G401 (cell line): ENCODE data around the gene KREMEN1. TPM values are rescaled to one million over a fixed set of nuclear protein-coding genes. Genes with fewer than 3 reads are reported as not detected.

Source experiments
- DNase-seq: peaks from one replicate; pipeline ENCODE4 v3.0.0-alpha.2; 2015; ENCODE audit warnings: low spot score
- in situ Hi-C: cut with HindIII; loops from 2 replicates; pipeline ENCODE4 v1.10.0; 2016; ENCODE audit warnings: low sequenced_read_pairs, mixed read lengths
- total RNA-seq: library from RNA; depleted of rRNA; stranded (reverse); fragments of >200 nt; shearing (Covaris generic); gene quantifications from 2 replicates; pipeline ENCODE4 v1.2.3, GENCODE V29; 2014; rRNA removed

The KREMEN1 gene
- total RNA-seq, 1 experiment from 2014 or later, result 9.3 TPM

DNA sequence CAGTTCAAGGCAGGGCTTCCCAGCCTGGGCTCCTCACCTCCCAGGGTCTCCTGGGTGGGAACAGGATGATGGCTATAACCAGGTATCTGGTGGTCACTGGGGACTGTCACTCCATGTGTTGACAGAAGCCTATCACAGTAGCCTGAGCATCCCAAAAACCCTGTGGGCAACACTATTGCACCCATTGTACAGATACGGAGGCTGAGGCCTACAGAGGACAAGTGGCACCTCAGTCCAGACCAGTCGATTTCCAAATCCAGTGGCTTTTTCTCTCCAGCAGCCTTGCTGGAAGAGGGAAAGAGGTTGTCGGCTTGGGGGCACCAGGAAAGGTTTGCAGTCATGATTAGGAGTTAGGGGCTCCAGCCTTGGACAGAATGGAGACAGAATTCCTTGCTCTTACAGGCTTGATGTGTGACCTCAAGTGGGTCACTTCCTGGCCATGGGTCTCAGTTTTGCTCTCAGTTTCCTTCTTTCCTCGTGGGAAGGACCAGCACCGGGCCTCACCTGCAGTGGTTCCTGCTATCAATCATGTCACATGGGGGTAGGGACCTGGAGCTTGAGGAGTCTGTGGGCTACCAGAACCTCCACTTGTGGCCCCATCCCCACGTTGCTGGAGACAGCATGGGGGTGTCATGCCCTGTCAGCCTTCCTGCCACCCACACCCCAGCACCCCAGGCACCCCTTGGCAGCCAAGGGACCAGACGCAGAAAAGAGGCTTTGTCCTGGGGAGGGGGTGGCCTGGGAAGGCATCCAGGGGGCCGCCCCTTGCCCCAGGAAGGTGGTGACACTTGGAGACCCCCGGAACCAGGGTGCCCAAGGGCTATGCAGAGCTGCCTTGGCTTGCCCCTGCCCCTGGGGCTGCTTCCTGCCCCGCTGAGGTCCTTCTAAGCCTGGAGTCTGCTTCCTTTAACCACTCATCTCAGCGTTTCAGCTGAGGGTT lies 135.0 kb downstream of the KREMEN1 start:
- no peak for DNase-seq
- in situ Hi-C loops, result loop anchor here (5.0 kb wide), 1 partner anchor 201 kb away; no protein-coding TSS in a partner anchor

- in situ Hi-C loops, result loop anchor here (5.0 kb wide), 1 partner anchor 201 kb away; no protein-coding TSS in a partner anchor
- DNase-seq, result no peak
These were observed 135.6 kb downstream of the KREMEN1 start for GRCh38 chr22:29208502-29208862.

DNA sequence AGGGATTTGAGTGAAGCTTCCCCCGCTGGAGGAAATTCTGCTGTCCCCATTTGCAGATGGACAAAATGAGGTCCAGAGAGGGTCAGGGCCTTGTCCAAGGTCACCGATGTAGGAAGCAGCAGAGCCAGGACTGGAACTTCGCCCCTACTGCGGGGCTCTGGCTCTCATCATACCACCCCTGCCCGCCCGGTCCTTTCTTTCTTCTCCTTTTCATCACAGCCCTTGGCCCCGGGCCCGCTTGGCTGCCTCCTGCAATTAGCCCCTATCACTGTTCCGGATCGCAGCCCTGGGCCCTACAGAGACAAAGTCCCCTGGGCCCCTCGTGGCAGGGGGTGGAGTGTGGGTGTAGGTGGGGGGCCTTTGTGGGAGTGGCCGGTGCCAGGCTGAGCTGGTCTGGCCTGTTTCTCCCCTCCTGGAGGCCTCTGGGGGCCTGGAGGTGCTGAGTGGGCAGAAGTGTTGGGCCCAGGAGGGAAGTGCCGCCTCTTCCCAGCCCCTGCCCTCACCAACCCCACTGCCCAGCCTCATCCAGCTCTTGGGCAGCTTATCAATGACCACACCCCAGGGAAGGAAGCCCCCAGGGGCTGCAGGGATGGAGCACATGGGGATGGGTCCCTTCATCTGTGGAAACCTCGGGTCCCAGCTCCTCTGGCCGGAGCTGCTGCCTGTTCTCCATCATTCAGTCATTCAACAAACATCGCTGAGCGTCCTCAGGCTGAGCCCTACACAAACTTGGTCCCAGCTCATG lies 136.2 kb downstream of the KREMEN1 start:
- in situ Hi-C loops, result loop anchor here (5.0 kb wide), 1 partner anchor 202 kb away; no protein-coding TSS in a partner anchor
- DNase-seq, result no peak

DNA sequence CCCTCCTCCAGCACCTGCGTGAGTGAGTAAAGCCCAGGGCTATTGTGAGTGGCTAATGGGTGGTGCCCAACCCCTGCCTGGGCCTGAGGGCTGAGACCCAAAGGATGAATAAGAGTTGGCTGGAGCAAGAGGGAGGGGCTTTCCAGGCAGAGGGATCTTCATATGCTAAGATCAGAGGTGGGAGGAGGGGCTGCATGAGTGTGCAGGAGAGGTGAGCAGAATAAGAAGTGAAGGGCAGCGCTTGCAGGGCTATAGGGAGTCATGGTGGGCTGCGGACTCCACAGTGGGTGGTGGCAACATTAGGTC lies 136.7 kb downstream of the KREMEN1 start:
- no peak for DNase-seq

GRCh38 chr22:29211066-29211465 lies 138.2 kb downstream of the KREMEN1 start:
- no peak for DNase-seq
- in situ Hi-C loops, result no loop called here

More for the DNA sequence above, 136.7 kb downstream of the KREMEN1 start:
- in situ Hi-C loops, result loop anchor here (5.0 kb wide), 1 partner anchor 202 kb away; no protein-coding TSS in a partner anchor

DNA sequence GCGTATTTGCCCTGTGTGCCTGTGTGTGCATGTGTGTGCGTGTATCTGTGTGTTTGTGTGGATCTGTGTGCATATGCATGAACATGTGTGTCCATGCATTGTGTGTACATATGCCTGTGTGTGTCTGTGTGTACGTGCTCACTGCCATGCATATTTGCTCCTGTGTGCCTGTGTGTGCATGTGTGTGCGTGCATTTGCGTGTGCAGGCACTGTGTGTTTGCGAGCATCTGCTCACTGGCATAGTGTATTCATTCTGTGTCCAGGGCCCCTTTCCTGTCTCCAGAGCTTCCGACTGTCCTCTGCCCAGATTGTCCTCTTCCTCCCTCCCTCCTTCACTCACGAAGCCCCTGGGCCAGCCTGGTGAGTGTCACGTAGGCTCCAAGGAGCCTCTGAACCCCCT lies 138.6 kb downstream of the KREMEN1 start:
- in situ Hi-C loops, result no loop called here
- DNase-seq, result no peak

GRCh38 chr22:29212743-29213142 lies 139.9 kb downstream of the KREMEN1 start:
- peak; percentile 62 for DNase-seq
- in situ Hi-C loops, result no loop called here

- DNase-seq, result no peak
- in situ Hi-C loops, result no loop called here
These were observed 140.7 kb downstream of the KREMEN1 start for GRCh38 chr22:29213493-29213892.

- DNase-seq, result no peak
- in situ Hi-C loops, result no loop called here
These were observed 141.4 kb downstream of the KREMEN1 start for GRCh38 chr22:29214232-29214631.

DNA sequence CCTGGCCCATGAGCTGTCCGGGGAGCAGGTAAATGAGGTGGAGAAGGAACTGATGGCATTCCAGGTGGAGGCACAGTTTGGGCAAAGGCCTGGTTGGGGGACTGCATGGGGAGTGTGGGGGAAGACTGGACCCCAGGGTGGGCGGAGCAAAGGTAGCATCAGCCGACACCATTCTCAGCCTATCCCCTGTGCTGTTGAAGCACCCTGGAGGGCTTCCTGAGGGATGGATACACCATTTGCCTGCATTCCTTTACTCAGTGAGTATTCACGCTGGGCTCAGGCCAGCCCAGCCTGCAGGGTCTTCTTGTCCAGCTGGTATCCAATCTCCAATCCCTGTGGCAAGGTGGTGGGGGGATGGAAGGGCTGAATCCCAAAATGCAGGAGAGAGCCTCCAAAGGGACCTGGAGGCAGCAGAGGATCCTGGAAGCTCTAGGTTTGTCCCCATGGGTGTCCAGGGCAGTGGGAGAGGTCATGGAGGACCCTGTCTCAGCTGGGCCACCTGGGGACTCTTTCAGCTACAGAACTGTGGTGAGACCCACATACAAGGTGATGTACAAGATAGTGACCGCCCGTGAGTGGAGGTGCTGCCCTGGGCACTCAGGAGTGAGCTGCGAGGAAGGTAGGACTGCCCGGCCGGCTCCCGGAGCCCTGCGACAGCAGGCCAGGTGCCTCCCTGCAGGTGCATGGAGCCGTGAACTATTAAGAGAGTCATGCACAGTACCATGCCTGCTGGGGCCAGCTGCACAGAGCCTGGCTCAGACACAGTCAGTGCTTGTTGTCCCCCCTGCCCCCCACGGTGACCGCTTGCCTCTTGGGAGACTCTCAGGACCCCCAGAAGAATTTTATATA lies 142.4 kb downstream of the KREMEN1 start:
- in situ Hi-C loops, result no loop called here
- no peak for DNase-seq

- in situ Hi-C loops, result no loop called here
- no peak for DNase-seq
These were observed 143.4 kb downstream of the KREMEN1 start for GRCh38 chr22:29216011-29216872.

DNA sequence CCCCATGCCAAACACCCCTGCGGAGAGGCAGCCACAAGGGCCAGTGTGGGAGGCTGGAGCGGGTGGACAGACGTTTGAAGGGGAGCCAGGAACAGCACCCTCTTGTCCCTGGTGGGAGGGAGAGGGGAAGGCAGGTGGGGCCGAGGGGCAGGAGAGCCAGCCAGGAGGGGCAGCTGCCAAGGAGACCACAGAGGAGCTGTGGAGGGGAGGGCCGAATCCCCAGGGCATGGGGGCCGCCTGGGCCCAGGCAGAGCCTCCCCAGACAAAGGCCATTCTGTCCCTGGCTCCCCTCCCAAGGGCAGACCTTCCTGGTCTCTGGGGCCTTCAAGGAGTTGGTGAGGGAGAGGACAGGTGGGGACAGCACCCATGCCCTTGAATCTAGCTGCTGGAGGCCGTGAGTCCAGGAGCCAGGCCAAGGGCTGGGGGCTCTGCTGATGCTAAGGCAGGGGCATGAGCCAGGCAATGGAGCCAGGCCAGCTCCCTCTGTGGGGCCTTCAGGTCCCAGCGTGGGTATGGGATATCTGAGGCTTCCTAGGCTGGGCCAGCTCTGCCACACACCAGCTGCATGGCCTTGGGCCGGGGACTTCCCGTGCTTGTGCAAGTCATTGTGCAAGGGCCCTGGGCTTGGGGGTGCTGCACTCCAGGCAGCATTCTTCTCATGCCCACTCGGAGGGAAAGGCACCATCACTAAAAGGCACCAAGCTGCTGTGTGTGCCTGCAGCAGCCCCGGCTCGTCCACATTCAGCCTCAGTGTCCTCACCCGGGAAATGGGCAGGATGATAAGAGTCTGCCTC lies 144.2 kb downstream of the KREMEN1 start:
- in situ Hi-C loops, result no loop called here
- no peak for DNase-seq

Other genes with a start within 250 kb of the KREMEN1 start
- gene ZNRF3, start 189.5 kb upstream of the KREMEN1 start, total RNA-seq, result 11.9 and 13.8 TPM in 2 replicates
- not detected in 2 replicates for gene C22orf31, start 11.2 kb upstream of the KREMEN1 start, total RNA-seq
- 7.9 and 20.7 TPM in 2 replicates for gene EMID1, start 132.9 kb downstream of the KREMEN1 start, total RNA-seq
- gene RHBDD3, start 194.9 kb downstream of the KREMEN1 start, total RNA-seq, result 82.7 and 117 TPM in 2 replicates
- 164 and 196 TPM in 2 replicates for gene EWSR1, start 195.2 kb downstream of the KREMEN1 start, total RNA-seq
- gene GAS2L1, start 233.6 kb downstream of the KREMEN1 start, total RNA-seq, result 13.2 and 26.3 TPM in 2 replicates
- 3.0 and 9.6 TPM in 2 replicates for gene RASL10A, start 242.7 kb downstream of the KREMEN1 start, total RNA-seq